HUES64 (cell line): ENCODE data around the gene ID3.

Experiments used
- H3K27ac ChIP-seq: 2 replicates; pipeline ENCODE4 v1.7.0; 2013; ENCODE audit warnings: low read depth, low read length, inconsistent platforms
- H3K27me3 ChIP-seq: 2 replicates; pipeline ENCODE4 v1.6.1; 2013; ENCODE audit warnings: mild to moderate bottlenecking, low read length; ENCODE audit not compliant: insufficient read depth
- H3K36me3 ChIP-seq: 2 replicates; pipeline ENCODE4 v1.6.1; 2013; ENCODE audit warnings: mild to moderate bottlenecking, low read length; ENCODE audit not compliant: insufficient read depth
- H3K4me1 ChIP-seq: 2 replicates; pipeline ENCODE4 v1.6.1; 2013; ENCODE audit warnings: mild to moderate bottlenecking, low read length, moderate library complexity; ENCODE audit not compliant: insufficient read depth
- H3K4me3 ChIP-seq: 2 replicates; pipeline ENCODE4 v1.5.1; 2013; ENCODE audit warnings: mild to moderate bottlenecking, low read length, moderate library complexity
- H3K9ac ChIP-seq: 2 replicates; pipeline ENCODE4 v1.6.1; 2013; ENCODE audit warnings: mild to moderate bottlenecking, low read depth, low read length
- H3K9me3 ChIP-seq: 2 replicates; pipeline ENCODE4 v1.6.1; 2013; ENCODE audit warnings: low read depth, low read length; ENCODE audit not compliant: insufficient read depth
- WGBS: fragments of 150-250, 120-280 bp; methylation state at CpG from one replicate; pipeline ENCODE4 v1.1.7; 2013; ENCODE audit warnings: missing lambda C conversion rate; 5-methylcytosine and 5-hydroxymethylcytosine counted together

The ID3 gene

DNA sequence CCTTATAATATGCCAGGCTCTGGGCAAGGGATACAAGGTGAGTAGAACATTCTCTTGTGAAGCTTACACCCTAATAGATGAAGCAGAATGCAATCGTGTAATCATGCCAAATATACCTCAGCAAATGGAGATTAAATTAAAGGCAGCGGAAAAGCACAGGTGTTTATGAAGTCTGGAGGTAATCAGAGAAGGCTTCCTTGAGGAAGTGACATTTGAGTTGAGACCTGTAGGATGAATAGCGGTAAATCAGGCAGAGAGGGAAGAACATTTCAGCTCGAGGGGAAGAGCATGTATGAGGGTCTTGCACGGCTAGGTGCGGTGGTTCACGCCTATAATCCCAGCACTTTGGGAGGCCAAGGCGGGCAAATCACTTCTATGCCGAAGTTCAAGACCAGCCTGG lies 41.7 kb downstream of the ID3 start:
- WGBS, result 94% methylated on average over 9 of the region's 9 CpGs
- H3K27me3 ChIP-seq, result no peaks in the 10 kb centered on the region
- H3K4me3 ChIP-seq, result no peak overlapping the region
- no peak overlapping the region for H3K9ac ChIP-seq
- H3K36me3 ChIP-seq, result peaks cover 35% of the 10 kb centered on the region
- no peaks in the 10 kb centered on the region for H3K4me1 ChIP-seq
- no peaks in the 10 kb centered on the region for H3K9me3 ChIP-seq
- H3K27ac ChIP-seq, result no peak overlapping the region

DNA sequence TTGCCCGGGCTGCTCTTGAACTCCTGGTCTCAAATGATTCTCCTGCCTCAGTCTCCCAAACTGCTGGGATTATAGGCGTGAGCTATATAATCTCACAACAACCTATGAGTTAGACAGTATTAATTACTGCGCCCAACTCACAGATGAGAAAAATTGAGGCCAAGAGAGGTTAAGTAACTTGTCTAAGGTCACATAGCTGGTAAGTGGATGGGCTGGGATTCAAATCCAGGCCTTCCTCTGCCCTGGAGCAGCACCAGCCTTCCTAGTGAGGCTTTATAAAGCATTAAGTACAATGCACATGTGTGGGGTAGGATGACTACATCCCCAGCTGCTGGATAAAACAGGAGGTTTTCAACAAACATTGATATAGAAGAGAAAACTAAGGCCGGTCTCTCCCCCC lies 43.4 kb downstream of the ID3 start:
- H3K9ac ChIP-seq, result no peak overlapping the region
- no peaks in the 10 kb centered on the region for H3K9me3 ChIP-seq
- H3K4me3 ChIP-seq, result no peak overlapping the region
- H3K27me3 ChIP-seq, result no peaks in the 10 kb centered on the region
- 86% methylated on average over 4 of the region's 4 CpGs for WGBS
- peaks cover 37% of the 10 kb centered on the region for H3K36me3 ChIP-seq
- no peak overlapping the region for H3K27ac ChIP-seq
- H3K4me1 ChIP-seq, result no peaks in the 10 kb centered on the region

DNA sequence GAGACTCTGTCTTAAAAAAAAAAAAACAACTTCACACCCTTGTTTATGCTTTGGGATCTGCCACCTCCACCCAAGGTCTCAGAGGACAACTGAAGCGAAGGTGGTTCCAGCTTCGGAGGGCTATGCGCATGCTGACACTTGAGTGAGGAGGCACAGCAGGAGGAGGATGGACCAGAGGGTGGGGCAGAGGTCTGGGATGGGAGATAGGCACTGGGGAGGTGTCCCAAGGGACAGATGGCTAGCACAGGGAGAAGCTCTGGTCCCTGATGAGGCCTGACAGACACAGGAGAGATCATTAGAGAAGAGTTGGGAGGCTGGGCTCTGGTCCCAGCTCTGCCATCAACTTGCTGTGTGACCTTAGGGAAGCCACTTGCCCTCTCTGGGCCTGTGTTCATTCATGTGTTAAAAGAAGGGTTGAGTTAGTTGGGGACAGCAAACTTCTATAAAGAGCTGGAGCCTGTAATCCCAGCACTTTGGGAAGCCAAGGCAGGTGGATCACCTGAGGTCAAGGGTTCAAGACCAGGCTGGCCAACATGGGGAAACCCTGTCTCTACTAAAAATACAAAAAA lies 45.1 kb downstream of the ID3 start:
- Histone ChIP-seq H3K4me3 (no peak overlapping the region), H3K9ac (no peak overlapping the region), H3K9me3 (no peaks in the 10 kb centered on the region), H3K27ac (no peak overlapping the region), H3K27me3 (no peaks in the 10 kb centered on the region), H3K4me1 (no peaks in the 10 kb centered on the region), H3K36me3 (peaks cover 30% of the 10 kb centered on the region)
- WGBS, result 93% methylated on average over 3 of the region's 3 CpGs

DNA sequence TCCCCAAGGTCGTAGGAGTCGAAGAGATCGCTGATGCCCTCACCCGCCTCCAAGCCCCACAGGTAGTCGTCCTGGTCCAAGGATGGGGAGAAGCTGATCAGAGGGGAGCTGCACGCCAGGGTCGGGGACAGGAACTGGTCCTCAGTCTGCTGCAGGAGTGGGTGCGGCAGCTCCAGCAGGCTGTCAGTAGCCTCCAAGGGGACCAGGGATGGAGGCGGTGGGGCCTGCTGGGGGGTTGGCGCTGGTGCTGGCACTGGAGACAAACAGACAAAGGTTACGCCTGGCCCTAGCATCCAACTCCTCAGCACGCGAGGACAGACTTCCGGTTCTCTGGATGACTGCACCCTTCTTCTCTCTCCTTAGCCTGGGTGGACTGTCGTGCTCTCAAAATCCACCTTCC lies 49.4 kb downstream of the ID3 start:
- Histone ChIP-seq H3K9me3 (no peaks in the 10 kb centered on the region), H3K27me3 (no peaks in the 10 kb centered on the region), H3K9ac (no peak overlapping the region), H3K27ac (no peak overlapping the region), H3K4me1 (peaks cover 3% of the 10 kb centered on the region; the same call in 1 of the 2 replicates), H3K36me3 (peaks cover 14% of the 10 kb centered on the region; the same call in 1 of the 2 replicates), H3K4me3 (no peak overlapping the region)
- WGBS, result 94% methylated on average over 15 of the region's 15 CpGs
